Measurements from ENCODE around the gene CD40. TPM values are rescaled to one million over a fixed set of nuclear protein-coding genes. Genes with fewer than 3 reads are reported as not detected.

CD40 gene
- total RNA-seq, 1 donor from 2014 or later, result 4.7 TPM

GRCh38 chr20:46132705-46133120, 14.6 kb downstream of the CD40 start:
- FAIRE-seq, result no peak

DNA sequence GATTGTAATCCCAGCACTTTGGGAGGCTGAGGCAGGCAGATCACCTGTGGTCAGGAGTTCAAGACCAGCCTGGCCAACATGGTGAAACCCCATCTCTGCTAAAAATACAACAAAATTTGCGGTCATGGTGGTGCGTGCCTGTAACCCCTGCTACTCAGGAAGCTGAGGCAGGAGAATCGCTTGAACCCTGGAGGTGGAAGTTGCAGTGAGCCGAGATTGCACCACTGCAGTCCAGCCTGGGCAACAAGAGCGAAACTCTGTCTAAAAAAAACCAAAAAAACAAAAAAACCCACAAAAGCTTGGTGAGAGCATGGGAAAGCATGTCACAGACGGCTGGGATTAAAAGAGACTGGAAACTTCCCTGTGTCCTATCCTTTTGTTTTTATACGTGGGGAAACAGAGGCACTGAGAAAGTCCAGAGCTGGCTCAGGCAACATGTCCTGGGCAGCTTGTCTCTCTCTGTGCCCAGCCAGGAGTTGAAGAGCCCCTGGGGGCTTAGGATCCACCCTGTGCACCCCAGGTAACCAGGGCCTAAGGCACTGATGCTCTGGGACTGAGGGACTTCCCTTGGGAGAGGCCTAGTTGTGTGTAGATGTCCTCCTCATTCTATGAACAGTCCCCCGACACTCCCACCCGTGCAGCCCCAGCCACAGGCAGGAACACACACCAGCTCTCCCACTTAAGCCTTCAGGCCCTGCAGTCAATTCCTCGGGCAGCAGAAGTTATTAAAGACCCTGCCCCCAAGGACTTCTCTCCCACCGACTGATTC, 16.0 kb downstream of the CD40 start:
- no peak for DNase-seq (ENCODE audit: low read depth)
- TF ChIP-seq, protein P1, sequence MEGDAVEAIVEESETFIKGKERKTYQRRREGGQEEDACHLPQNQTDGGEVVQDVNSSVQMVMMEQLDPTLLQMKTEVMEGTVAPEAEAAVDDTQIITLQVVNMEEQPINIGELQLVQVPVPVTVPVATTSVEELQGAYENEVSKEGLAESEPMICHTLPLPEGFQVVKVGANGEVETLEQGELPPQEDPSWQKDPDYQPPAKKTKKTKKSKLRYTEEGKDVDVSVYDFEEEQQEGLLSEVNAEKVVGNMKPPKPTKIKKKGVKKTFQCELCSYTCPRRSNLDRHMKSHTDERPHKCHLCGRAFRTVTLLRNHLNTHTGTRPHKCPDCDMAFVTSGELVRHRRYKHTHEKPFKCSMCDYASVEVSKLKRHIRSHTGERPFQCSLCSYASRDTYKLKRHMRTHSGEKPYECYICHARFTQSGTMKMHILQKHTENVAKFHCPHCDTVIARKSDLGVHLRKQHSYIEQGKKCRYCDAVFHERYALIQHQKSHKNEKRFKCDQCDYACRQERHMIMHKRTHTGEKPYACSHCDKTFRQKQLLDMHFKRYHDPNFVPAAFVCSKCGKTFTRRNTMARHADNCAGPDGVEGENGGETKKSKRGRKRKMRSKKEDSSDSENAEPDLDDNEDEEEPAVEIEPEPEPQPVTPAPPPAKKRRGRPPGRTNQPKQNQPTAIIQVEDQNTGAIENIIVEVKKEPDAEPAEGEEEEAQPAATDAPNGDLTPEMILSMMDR (IDR thresholded peaks at IDR 0.05; ENCODE audit: insufficient read depth, low read length, severe bottlenecking), result no peak
- Histone ChIP-seq H3K4me3 (ENCODE audit: low read depth, low read length) (no peak overlapping the region), H3K36me3 (ENCODE audit: control insufficient read depth, insufficient read depth, low read length) (no peaks in the 10 kb centered on the region), H3K27me3 (ENCODE audit: control insufficient read depth, insufficient read depth, low read length) (peaks cover 7% of the 10 kb centered on the region)
- FAIRE-seq, result no peak

More at GRCh38 chr20:46132705-46133120, 14.6 kb downstream of the CD40 start:
- peaks cover 10% of the 10 kb centered on the region for H3K27me3 ChIP-seq (ENCODE audit: control insufficient read depth, insufficient read depth, low read length)
- H3K4me3 ChIP-seq (ENCODE audit: low read depth, low read length), result no peak overlapping the region
- H3K36me3 ChIP-seq (ENCODE audit: control insufficient read depth, insufficient read depth, low read length), result no peaks in the 10 kb centered on the region
- TF ChIP-seq, protein P1 (IDR thresholded peaks at IDR 0.05; ENCODE audit: insufficient read depth, low read length, severe bottlenecking), result peak; percentile 95
- peak; percentile 63 for DNase-seq (ENCODE audit: low read depth)

DNA sequence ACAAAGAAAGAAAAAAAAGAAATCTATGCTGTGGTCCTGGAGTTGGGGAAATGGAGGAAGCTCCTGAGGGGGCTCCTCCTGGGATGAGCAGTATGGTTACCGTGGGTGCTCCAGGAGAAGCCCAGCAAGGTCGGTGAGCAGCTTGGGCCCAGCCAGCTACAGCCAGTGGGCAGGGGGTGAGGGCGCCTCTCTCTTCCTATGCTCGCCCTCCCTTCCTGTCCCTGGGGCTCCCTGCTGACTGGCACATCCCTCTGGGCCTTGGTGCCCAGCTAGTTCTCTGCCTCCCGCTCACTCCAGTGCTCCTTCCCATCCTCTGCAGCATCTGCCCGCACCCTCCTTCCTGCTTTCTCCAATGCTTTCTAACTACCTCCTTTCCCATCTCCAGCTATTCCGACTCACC, 16.6 kb downstream of the CD40 start:
- H3K27me3 ChIP-seq (ENCODE audit: control insufficient read depth, insufficient read depth, low read length), result peaks cover 7% of the 10 kb centered on the region
- no peaks in the 10 kb centered on the region for H3K36me3 ChIP-seq (ENCODE audit: control insufficient read depth, insufficient read depth, low read length)
- TF ChIP-seq, protein P1 (IDR thresholded peaks at IDR 0.05; ENCODE audit: insufficient read depth, low read length, severe bottlenecking), result no peak
- no peak overlapping the region for H3K4me3 ChIP-seq (ENCODE audit: low read depth, low read length)
- DNase-seq (ENCODE audit: low read depth), result no peak
- FAIRE-seq, result no peak

DNA sequence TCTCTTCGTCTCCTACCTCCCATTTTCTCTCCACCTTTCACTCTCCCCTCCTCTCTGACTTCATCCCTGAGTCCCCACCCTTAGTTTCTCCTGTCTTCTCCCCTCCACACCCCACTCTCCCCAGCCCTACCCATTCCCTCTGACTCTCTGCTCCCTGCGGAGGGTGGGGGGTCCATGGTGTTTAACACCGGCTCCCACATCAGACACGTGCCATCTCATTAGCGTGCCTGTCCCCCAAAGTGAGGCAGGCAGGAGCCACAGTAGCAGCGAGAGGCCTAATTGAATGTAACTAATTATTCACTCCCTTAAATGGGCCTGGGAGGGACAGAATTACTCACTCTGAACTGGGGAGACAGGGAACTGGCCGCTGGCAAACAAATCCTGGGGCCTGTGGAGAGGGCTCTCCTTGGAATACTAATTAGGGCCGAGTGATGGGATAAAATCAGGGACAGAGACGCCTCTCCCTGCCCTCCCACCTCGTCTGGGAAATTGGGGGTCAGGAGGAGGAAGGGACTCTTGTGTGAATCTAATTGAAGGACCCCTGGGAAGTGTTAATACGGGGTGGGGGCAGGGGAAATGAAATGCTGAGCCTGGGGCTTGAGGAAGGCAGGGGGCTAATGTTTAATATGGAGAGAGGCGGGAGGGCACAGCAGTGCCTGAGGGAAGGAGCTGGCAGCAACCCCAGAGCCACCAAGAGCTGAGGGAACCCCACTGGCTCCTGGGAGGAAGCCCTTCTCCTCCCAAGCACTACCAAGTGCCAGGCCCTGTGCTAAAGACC, 17.9 kb downstream of the CD40 start:
- DNase-seq (ENCODE audit: low read depth), result no peak
- TF ChIP-seq, protein P1 (IDR thresholded peaks at IDR 0.05; ENCODE audit: insufficient read depth, low read length, severe bottlenecking), result no peak
- H3K4me3 ChIP-seq (ENCODE audit: low read depth, low read length), result no peak overlapping the region
- no peaks in the 10 kb centered on the region for H3K36me3 ChIP-seq (ENCODE audit: control insufficient read depth, insufficient read depth, low read length)
- no peak for FAIRE-seq
- peaks cover 3% of the 10 kb centered on the region for H3K27me3 ChIP-seq (ENCODE audit: control insufficient read depth, insufficient read depth, low read length)

DNA sequence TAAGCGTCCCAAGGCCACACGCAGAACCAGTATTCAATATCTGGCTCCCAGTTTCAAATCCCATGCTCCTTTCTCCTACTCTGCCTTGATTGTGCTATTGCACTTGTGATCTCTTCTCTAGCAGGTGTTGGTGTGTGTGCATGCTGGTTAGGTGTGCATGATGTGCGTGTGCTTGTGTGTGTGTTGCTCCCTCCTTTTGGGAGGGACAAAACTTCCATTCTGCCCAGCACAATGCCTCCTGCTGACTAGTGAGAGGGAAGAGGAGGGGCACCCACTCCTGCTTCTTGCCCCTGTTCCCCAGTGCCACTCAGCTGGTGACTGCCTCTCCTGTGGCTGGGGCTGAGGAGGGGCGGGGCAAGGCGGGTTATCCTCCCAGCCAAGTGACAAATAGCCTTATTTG, 19.7 kb downstream of the CD40 start:
- FAIRE-seq (no peak), DNase-seq (ENCODE audit: low read depth) (no peak)
- peaks cover 9% of the 10 kb centered on the region for H3K27me3 ChIP-seq (ENCODE audit: control insufficient read depth, insufficient read depth, low read length)
- H3K4me3 ChIP-seq (ENCODE audit: low read depth, low read length), result no peak overlapping the region
- TF ChIP-seq, protein P1 (IDR thresholded peaks at IDR 0.05; ENCODE audit: insufficient read depth, low read length, severe bottlenecking), result no peak
- no peaks in the 10 kb centered on the region for H3K36me3 ChIP-seq (ENCODE audit: control insufficient read depth, insufficient read depth, low read length)
